ENCODE results near the gene POLR3F. TPM values are rescaled to one million over a fixed set of nuclear protein-coding genes. Genes with fewer than 3 reads are reported as not detected.
"Not testable (repeated sequence)": the region's sequence is repeated elsewhere in the genome, so short reads cannot be mapped to it uniquely, and the experiment has no call there.

The POLR3F gene
- total RNA-seq, 2 experiments from 2014 or later: 7.3 to 11.6 TPM

DNA sequence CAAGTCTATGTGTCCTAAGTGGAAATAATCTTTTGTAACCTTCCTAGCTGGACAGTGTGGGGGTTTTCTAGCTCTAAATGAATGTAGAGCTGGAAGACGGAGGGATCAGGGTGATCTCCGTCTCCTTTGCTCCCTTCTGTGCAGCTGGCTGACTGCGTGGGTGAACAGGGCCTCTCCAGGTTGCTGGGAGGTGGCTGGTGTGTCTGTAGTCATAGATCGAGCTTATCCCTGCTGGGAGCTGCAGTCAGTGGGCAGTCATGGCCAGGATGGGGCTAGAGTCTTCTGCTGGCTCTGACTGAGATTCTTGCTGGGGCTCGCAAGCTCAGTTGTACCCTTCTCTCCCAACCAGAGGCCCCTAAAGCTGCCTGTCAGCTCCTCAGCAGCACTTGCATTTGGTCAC lies 46.9 kb downstream of the POLR3F start:
- ATAC-seq (no peak), DNase-seq (no peak)
- H3K4me3 Mint-ChIP-seq: no peak overlapping the region
- H3K27me3 Mint-ChIP-seq: no peaks in the 10 kb centered on the region
- H3K4me1 Mint-ChIP-seq: peaks cover 35% of the 10 kb centered on the region
- no peaks in the 10 kb centered on the region for H3K9me3 Mint-ChIP-seq (ENCODE audit: low read depth)
- peaks cover 45% of the 10 kb centered on the region for H3K36me3 Mint-ChIP-seq
- H3K27ac Mint-ChIP-seq: peak overlapping the region; percentile 18
- CTCF ChIA-PET: no interaction called here

GRCh38 chr20:18515973-18516372 lies 48.8 kb downstream of the POLR3F start:
- no peak for ATAC-seq
- no peak overlapping the region for H3K27ac Mint-ChIP-seq
- H3K4me3 Mint-ChIP-seq: no peak overlapping the region
- H3K36me3 Mint-ChIP-seq: peaks cover 28% of the 10 kb centered on the region
- H3K4me1 Mint-ChIP-seq: peaks cover 18% of the 10 kb centered on the region
- DNase-seq: no peak
- no peaks in the 10 kb centered on the region for H3K9me3 Mint-ChIP-seq (ENCODE audit: low read depth)
- CTCF ChIA-PET: interaction anchor here (1.0 kb wide), 1 partner anchor 64 kb away, joined by 4 read pairs; no protein-coding TSS in a partner anchor
- H3K27me3 Mint-ChIP-seq: no peaks in the 10 kb centered on the region

- H3K27me3 Mint-ChIP-seq; H3K4me3 Mint-ChIP-seq; ATAC-seq; H3K27ac Mint-ChIP-seq; CTCF ChIA-PET; DNase-seq; H3K9me3 Mint-ChIP-seq (ENCODE audit: low read depth); H3K4me1 Mint-ChIP-seq: not testable (repeated sequence)
- peaks cover 16% of the 10 kb centered on the region for H3K36me3 Mint-ChIP-seq
These were observed 54.9 kb downstream of the POLR3F start for GRCh38 chr20:18522066-18522465.

GRCh38 chr20:18523066-18523465 lies 55.9 kb downstream of the POLR3F start:
- H3K4me1 Mint-ChIP-seq: no peaks in the 10 kb centered on the region
- H3K27ac Mint-ChIP-seq: no peak overlapping the region
- H3K27me3 Mint-ChIP-seq: no peaks in the 10 kb centered on the region
- CTCF ChIA-PET: no interaction called here
- no peaks in the 10 kb centered on the region for H3K9me3 Mint-ChIP-seq (ENCODE audit: low read depth)
- ATAC-seq: no peak
- H3K36me3 Mint-ChIP-seq: peaks cover 20% of the 10 kb centered on the region
- DNase-seq: no peak
- no peak overlapping the region for H3K4me3 Mint-ChIP-seq

- Mint-ChIP-seq H3K27ac (no peak overlapping the region), H3K36me3 (peaks cover 32% of the 10 kb centered on the region), H3K4me3 (no peak overlapping the region), H3K4me1 (no peaks in the 10 kb centered on the region), H3K27me3 (no peaks in the 10 kb centered on the region), H3K9me3 (ENCODE audit: low read depth) (no peaks in the 10 kb centered on the region)
- ATAC-seq (no peak), DNase-seq (no peak)
- CTCF ChIA-PET: no interaction called here
These were observed 57.5 kb downstream of the POLR3F start for GRCh38 chr20:18524646-18525045.

GRCh38 chr20:18526761-18527160 lies 59.6 kb downstream of the POLR3F start:
- DNase-seq; H3K4me1 Mint-ChIP-seq; H3K4me3 Mint-ChIP-seq; ATAC-seq; H3K27me3 Mint-ChIP-seq; H3K9me3 Mint-ChIP-seq (ENCODE audit: low read depth); CTCF ChIA-PET; H3K27ac Mint-ChIP-seq: not testable (repeated sequence)
- peaks cover 46% of the 10 kb centered on the region for H3K36me3 Mint-ChIP-seq

- ATAC-seq (no peak), DNase-seq (no peak)
- Mint-ChIP-seq H3K27ac (no peak overlapping the region), H3K36me3 (peaks cover 51% of the 10 kb centered on the region), H3K9me3 (ENCODE audit: low read depth) (no peaks in the 10 kb centered on the region), H3K27me3 (no peaks in the 10 kb centered on the region), H3K4me1 (no peaks in the 10 kb centered on the region), H3K4me3 (no peak overlapping the region)
- CTCF ChIA-PET: interaction anchor here (1.6 kb wide), 1 partner anchor 20 kb away, joined by 4 read pairs; the partner anchor contains the start of gene SEC23B
These were observed 60.1 kb downstream of the POLR3F start for GRCh38 chr20:18527339-18527738.

DNA sequence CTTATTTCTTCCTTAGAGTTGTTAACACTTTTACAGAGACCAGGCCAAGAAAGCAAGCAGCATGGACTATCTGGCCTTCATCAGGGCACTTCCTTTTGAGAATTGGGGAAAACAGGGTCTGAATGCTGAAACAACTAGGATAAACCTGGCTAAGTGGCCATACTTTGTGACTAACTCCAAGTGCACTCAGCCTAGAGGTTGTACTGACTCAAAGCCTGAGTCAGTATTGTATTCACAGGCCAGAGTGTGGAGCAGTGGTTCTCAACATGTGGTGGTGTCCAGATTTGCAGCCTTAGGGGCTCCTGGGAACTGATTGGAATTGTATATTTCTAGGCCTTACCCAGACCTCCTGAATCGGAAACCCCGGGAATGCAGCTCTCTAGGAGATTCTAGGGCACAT lies 60.6 kb downstream of the POLR3F start:
- Mint-ChIP-seq H3K27me3 (no peaks in the 10 kb centered on the region), H3K27ac (no peak overlapping the region), H3K36me3 (peaks cover 56% of the 10 kb centered on the region), H3K9me3 (ENCODE audit: low read depth) (no peaks in the 10 kb centered on the region), H3K4me1 (no peaks in the 10 kb centered on the region), H3K4me3 (no peak overlapping the region)
- DNase-seq (no peak), ATAC-seq (no peak)
- CTCF ChIA-PET: interaction anchor here (1.6 kb wide), 1 partner anchor 21 kb away, joined by 4 read pairs; the partner anchor contains the start of gene SEC23B

DNA sequence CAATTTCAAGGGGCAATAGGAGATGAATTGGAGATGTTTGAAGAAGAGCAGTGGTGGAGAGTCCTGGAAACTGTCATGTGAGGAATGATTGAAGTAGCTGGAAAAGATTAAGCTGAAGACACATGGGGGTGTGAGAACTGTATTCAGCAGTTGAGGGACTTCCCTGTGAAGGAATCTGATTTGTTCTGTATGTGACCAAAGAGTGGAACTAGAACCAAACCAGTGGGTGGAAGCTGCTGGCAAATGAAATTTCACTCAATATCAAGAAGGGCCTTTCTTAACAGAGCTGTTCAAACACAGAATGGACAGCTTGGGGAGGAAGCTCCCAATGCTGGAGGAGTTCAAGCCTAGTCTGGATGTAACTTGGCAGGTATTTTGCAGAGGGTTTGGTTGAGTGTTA lies 61.9 kb downstream of the POLR3F start:
- DNase-seq (no peak), ATAC-seq (no peak)
- Mint-ChIP-seq H3K4me3 (no peak overlapping the region), H3K9me3 (ENCODE audit: low read depth) (no peaks in the 10 kb centered on the region), H3K4me1 (no peaks in the 10 kb centered on the region), H3K27me3 (no peaks in the 10 kb centered on the region), H3K36me3 (peaks cover 63% of the 10 kb centered on the region), H3K27ac (no peak overlapping the region)
- CTCF ChIA-PET: interaction anchor here (1.6 kb wide), 1 partner anchor 22 kb away, joined by 4 read pairs; the partner anchor contains the start of gene SEC23B

DNA sequence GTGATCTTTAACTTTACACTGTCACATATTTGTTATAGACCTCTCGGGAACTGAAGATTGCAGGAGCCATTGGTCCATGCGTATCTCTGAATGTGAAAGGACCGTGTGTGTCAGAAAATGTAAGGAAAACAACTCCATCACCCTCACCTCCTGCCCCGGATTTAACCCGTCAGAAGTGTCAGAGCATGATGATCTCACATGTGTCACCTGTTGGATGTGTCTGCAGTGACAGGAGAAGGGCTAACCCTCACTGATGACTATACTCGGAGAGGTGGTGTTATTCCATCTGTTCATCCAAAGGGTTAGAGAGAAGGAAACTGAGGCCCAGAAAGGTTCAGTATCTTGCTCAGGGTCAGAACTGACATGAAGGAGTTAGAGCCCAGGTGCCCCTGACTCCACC lies 65.4 kb downstream of the POLR3F start:
- Mint-ChIP-seq H3K27me3 (no peaks in the 10 kb centered on the region), H3K4me3 (no peak overlapping the region), H3K27ac (no peak overlapping the region), H3K4me1 (no peaks in the 10 kb centered on the region), H3K36me3 (peaks cover 66% of the 10 kb centered on the region), H3K9me3 (ENCODE audit: low read depth) (no peaks in the 10 kb centered on the region)
- DNase-seq: no peak
- CTCF ChIA-PET: no interaction called here
- no peak for ATAC-seq

DNA sequence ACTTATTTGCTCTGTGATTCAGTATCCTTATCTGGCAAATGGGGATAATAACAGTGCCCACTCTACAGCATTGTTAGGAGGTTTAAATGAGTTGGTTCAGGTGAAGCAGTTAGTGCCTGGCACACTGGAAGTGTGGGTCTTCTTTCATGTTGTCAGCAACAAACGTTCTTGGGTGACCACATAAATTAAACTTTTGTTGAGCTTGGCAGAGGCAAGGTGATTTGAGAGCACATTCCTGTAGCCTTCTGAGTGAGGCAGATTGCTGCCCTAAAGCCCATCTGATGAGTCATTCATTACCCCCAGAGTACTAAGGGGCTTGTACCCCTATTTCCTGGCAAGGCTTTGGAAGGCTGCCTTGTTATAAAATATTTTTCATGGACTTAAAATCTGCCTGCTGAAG lies 66.3 kb downstream of the POLR3F start:
- CTCF ChIA-PET: no interaction called here
- Mint-ChIP-seq H3K4me1 (no peaks in the 10 kb centered on the region), H3K27ac (no peak overlapping the region), H3K36me3 (peaks cover 65% of the 10 kb centered on the region), H3K4me3 (no peak overlapping the region), H3K27me3 (no peaks in the 10 kb centered on the region), H3K9me3 (ENCODE audit: low read depth) (no peaks in the 10 kb centered on the region)
- ATAC-seq: no peak
- DNase-seq: no peak

- Mint-ChIP-seq H3K27me3 (no peaks in the 10 kb centered on the region), H3K4me3 (no peak overlapping the region), H3K9me3 (ENCODE audit: low read depth) (no peaks in the 10 kb centered on the region), H3K36me3 (peaks cover 62% of the 10 kb centered on the region), H3K27ac (peak overlapping the region; percentile 29), H3K4me1 (no peaks in the 10 kb centered on the region)
- ATAC-seq: no peak
- CTCF ChIA-PET: no interaction called here
- no peak for DNase-seq
These were observed 66.9 kb downstream of the POLR3F start for GRCh38 chr20:18533978-18534644.

Data from activated CD8-positive, alpha-beta memory T cell treated with anti-CD3 and anti-CD28 coated beads, Interleukin-2, amount 10 ng/mL, durations not matched to agents 7 days and 5 days (primary cell).